Mesenchymal stem cell (in vitro differentiated cells and primary cell): ENCODE results near the gene PKP3.

Experiments used
- DNase-seq: peaks from one replicate; pipeline ENCODE4 v3.0.0-alpha.2; 2013
- H2AFZ ChIP-seq: one replicate; pipeline ENCODE4 v1.6.1; 2013; ENCODE audit warnings: low read depth, mild to moderate bottlenecking, control low read depth, inconsistent platforms, low read length, moderate library complexity
- H2AK5ac ChIP-seq: 2 replicates; pipeline ENCODE4 v1.6.1; 2013; ENCODE audit warnings: low read length, moderate library complexity, mild to moderate bottlenecking, inconsistent platforms; ENCODE audit not compliant: severe bottlenecking
- H2BK120ac ChIP-seq: one replicate; pipeline ENCODE4 v1.6.1; 2013; ENCODE audit warnings: low read depth, mild to moderate bottlenecking, inconsistent platforms, low read length, moderate library complexity
- H2BK12ac ChIP-seq, 2 experiments: one replicate each; pipeline ENCODE4 v1.6.1; 2013; ENCODE audit warnings: inconsistent platforms in 2 of 2, low read length in 2 of 2, mild to moderate bottlenecking in 2 of 2, moderate library complexity in 2 of 2, control low read depth in 1 of 2
- H2BK15ac ChIP-seq: one replicate; pipeline ENCODE4 v1.6.1; 2013; ENCODE audit warnings: mild to moderate bottlenecking, low read depth, inconsistent platforms; ENCODE audit not compliant: poor library complexity, severe bottlenecking
- H2BK5ac ChIP-seq: 2 replicates; pipeline ENCODE4 v1.6.1; 2013; ENCODE audit warnings: low read depth, mild to moderate bottlenecking, low read length, control low read depth, inconsistent platforms; ENCODE audit not compliant: poor library complexity, severe bottlenecking
- H3K14ac ChIP-seq, 2 experiments: one replicate each; pipeline ENCODE4 v1.6.1; 2013; ENCODE audit warnings: inconsistent platforms in 2 of 2, low read length in 2 of 2, control low read depth in 1 of 2, mild to moderate bottlenecking in 1 of 2, moderate library complexity in 1 of 2
- H3K18ac ChIP-seq, 2 experiments: one replicate each; pipeline ENCODE4 v1.6.1; 2013; ENCODE audit warnings: inconsistent platforms in 2 of 2, low read length in 2 of 2, control low read depth in 1 of 2, low read depth in 1 of 2, mild to moderate bottlenecking in 1 of 2
- H3K23ac ChIP-seq, 2 experiments: one replicate each; pipeline ENCODE4 v1.6.1; 2013; ENCODE audit warnings: inconsistent platforms in 2 of 2, low read length in 2 of 2, mild to moderate bottlenecking in 2 of 2, moderate library complexity in 2 of 2, control low read depth in 1 of 2
- H3K27ac ChIP-seq: 2 replicates; pipeline ENCODE4 v1.5.1; 2013; ENCODE audit warnings: mild to moderate bottlenecking, moderate library complexity, low read length, control low read depth, inconsistent platforms; ENCODE audit not compliant: poor library complexity, severe bottlenecking
- H3K27me3 ChIP-seq, 2 experiments: 2 replicates each; pipeline versions ENCODE4 v1.6.1 to v1.7.0; 2013; ENCODE audit warnings: low read length in 2 of 2, mild to moderate bottlenecking in 2 of 2, moderate library complexity in 2 of 2, control low read depth in 1 of 2, inconsistent platforms in 1 of 2; ENCODE audit not compliant: control insufficient read depth in 1 of 2, insufficient read depth in 1 of 2
- H3K36me3 ChIP-seq, 2 experiments: 2 replicates each; pipeline versions ENCODE4 v1.6.1 to v1.7.0; 2013; ENCODE audit warnings: low read length in 2 of 2, control low read depth in 1 of 2, inconsistent platforms in 1 of 2, low read depth in 1 of 2, mild to moderate bottlenecking in 1 of 2; ENCODE audit not compliant: insufficient read depth in 2 of 2, control insufficient read depth in 1 of 2
- H3K4ac ChIP-seq, 2 experiments: one replicate each; pipeline ENCODE4 v1.6.1; 2013; ENCODE audit warnings: inconsistent platforms in 2 of 2, low read length in 2 of 2, mild to moderate bottlenecking in 2 of 2, moderate library complexity in 2 of 2, control low read depth in 1 of 2, low read depth in 1 of 2
- H3K4me1 ChIP-seq: 2 replicates; pipeline ENCODE4 v1.6.1; 2013; ENCODE audit warnings: low read depth, low read length, control low read depth; ENCODE audit not compliant: control insufficient read depth, insufficient read depth
- H3K4me2 ChIP-seq: 2 replicates; pipeline ENCODE4 v1.6.1; 2013; ENCODE audit warnings: low read length, mild to moderate bottlenecking, inconsistent platforms; ENCODE audit not compliant: poor library complexity, severe bottlenecking
- H3K4me3 ChIP-seq, 2 experiments: 2 replicates each; pipeline versions ENCODE4 v1.5.1 to v1.7.0; 2013; ENCODE audit warnings: low read length in 2 of 2, mild to moderate bottlenecking in 2 of 2, control low read depth in 1 of 2, low read depth in 1 of 2; ENCODE audit not compliant: insufficient read depth in 1 of 2
- H3K79me1 ChIP-seq: replicated peaks from 2 replicates; pipeline ENCODE4 v1.6.1; 2013; ENCODE audit warnings: mild to moderate bottlenecking, control low read depth, low read length, inconsistent platforms; ENCODE audit not compliant: poor library complexity, severe bottlenecking
- H3K9ac ChIP-seq: 2 replicates; pipeline ENCODE4 v1.7.0; 2013; ENCODE audit warnings: mild to moderate bottlenecking, low read length, moderate library complexity
- H3K9me3 ChIP-seq: 2 replicates; pipeline ENCODE4 v1.7.0; 2013; ENCODE audit warnings: mild to moderate bottlenecking, low read length; ENCODE audit not compliant: control insufficient read depth
- H4K8ac ChIP-seq: one replicate; pipeline ENCODE4 v1.6.1; 2013; ENCODE audit warnings: inconsistent platforms, mild to moderate bottlenecking, low read length, moderate library complexity
- H4K91ac ChIP-seq: one replicate; pipeline ENCODE4 v1.6.1; 2013; ENCODE audit warnings: mild to moderate bottlenecking, low read length, inconsistent platforms
- WGBS: methylation state at CpG from one replicate; pipeline ENCODE4 v1.1.7; 2013; ENCODE audit warnings: mixed read lengths; 5-methylcytosine and 5-hydroxymethylcytosine counted together

Gene PKP3

GRCh38 chr11:444396-445144, 50.6 kb downstream of the PKP3 start:
- H3K9me3 ChIP-seq, result no peaks in the 10 kb centered on the region
- H2BK5ac ChIP-seq, result no peak overlapping the region
- H2BK15ac ChIP-seq, result no peak overlapping the region
- 46% methylated on average over 10 of the region's 12 CpGs for WGBS
- peak overlapping the region; percentile 19 for H3K27ac ChIP-seq
- peak overlapping the region in 1 of 2 experiments; percentile 59 for H3K18ac ChIP-seq
- H4K91ac ChIP-seq, result no peak overlapping the region
- H3K27me3 ChIP-seq, result peaks cover 0 to 30% of the 10 kb centered on the region in 2 experiments
- no peak overlapping the region for H2AK5ac ChIP-seq
- peak overlapping the region; percentile 64 for H2AFZ ChIP-seq
- H3K79me1 ChIP-seq, result peaks cover 2% of the 10 kb centered on the region
- H3K4me2 ChIP-seq, result peak overlapping the region; percentile 26
- peak overlapping the region in 1 of 2 experiments; percentile 67 for H2BK12ac ChIP-seq
- no peaks in the 10 kb centered on the region for H3K36me3 ChIP-seq
- peak; percentile 66 for DNase-seq
- H3K4me3 ChIP-seq, result peak overlapping the region in 1 of 2 experiments; percentile 56
- no peak overlapping the region for H2BK120ac ChIP-seq
- H3K9ac ChIP-seq, result peak overlapping the region; percentile 75
- H3K14ac ChIP-seq, result no peak overlapping the region
- H3K4ac ChIP-seq, result no peak overlapping the region
- no peak overlapping the region for H3K23ac ChIP-seq
- H4K8ac ChIP-seq, result peak overlapping the region; percentile 67
- H3K4me1 ChIP-seq, result peaks cover 37% of the 10 kb centered on the region

DNA sequence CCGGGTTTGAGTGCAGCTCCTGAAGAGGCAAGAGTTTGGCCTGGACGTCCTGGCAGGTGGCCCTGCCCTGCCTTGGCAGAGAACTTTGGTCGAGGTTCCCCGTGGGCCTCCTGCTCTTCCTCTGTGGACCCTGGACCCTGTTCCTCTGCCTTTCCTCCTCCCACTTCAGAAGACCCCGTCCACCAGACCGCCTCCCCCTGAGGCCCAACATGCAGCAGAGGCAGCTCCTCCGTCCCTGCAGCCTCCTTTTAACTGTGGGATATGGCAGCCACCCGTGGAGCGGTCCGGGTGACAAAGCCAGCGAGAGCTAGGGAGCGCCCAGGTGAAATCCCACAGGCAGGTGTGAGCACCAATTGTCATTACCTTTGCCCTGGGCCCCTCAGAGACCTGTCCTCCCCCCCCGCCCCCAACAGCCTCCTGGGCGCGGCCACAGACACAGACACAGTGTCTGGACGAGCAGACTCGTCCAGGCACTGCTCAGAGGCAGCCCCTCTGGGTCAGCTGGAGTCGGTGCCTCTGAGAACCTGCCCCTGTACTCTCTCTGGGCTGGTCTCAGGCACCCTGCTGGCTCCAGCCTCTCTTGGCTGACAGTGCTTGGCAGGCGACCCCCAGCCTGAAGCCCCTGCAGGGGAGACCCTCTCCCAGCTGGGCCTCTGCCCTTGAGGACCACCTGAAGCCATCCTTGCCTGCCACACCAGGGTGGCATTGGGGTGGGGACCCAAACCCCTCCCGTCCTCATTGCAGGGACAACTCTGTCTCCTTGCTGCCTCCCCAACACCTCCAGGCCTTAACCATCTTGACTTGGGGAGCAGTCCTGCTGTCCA, 52.0 kb downstream of the PKP3 start:
- no peak overlapping the region for H2BK5ac ChIP-seq
- H4K8ac ChIP-seq, result no peak overlapping the region
- H2BK12ac ChIP-seq, result peak overlapping the region; percentile 29 to 45
- H2AFZ ChIP-seq, result no peak overlapping the region
- no peak overlapping the region for H2BK15ac ChIP-seq
- H3K23ac ChIP-seq, result no peak overlapping the region
- H3K4ac ChIP-seq, result no peak overlapping the region
- WGBS, result 79% methylated on average over 20 of the region's 20 CpGs
- no peak overlapping the region for H2AK5ac ChIP-seq
- H3K27ac ChIP-seq, result no peak overlapping the region
- no peak for DNase-seq
- H3K4me1 ChIP-seq, result peaks cover 39% of the 10 kb centered on the region
- no peak overlapping the region for H4K91ac ChIP-seq
- no peak overlapping the region for H3K9ac ChIP-seq
- H3K4me2 ChIP-seq, result no peak overlapping the region
- H3K14ac ChIP-seq, result no peak overlapping the region
- H3K4me3 ChIP-seq, result no peak overlapping the region
- peaks cover 6% of the 10 kb centered on the region for H3K79me1 ChIP-seq
- no peaks in the 10 kb centered on the region for H3K9me3 ChIP-seq
- H3K18ac ChIP-seq, result no peak overlapping the region
- H3K36me3 ChIP-seq, result no peaks in the 10 kb centered on the region
- H3K27me3 ChIP-seq, result peaks cover 0 to 18% of the 10 kb centered on the region in 2 experiments
- no peak overlapping the region for H2BK120ac ChIP-seq

GRCh38 chr11:446891-447290, 52.9 kb downstream of the PKP3 start:
- H3K9ac ChIP-seq, result no peak overlapping the region
- no peak overlapping the region for H2BK5ac ChIP-seq
- H2AK5ac ChIP-seq, result no peak overlapping the region
- H2BK15ac ChIP-seq, result peak overlapping the region; percentile 58
- H3K4me2 ChIP-seq, result no peak overlapping the region
- peak overlapping the region in 1 of 2 experiments; percentile 2 for H2BK12ac ChIP-seq
- WGBS, result 86% methylated on average over 4 of the region's 7 CpGs
- H3K27ac ChIP-seq, result no peak overlapping the region
- H3K36me3 ChIP-seq, result peaks cover 0 to 7% of the 10 kb centered on the region in 2 experiments
- peaks cover 40% of the 10 kb centered on the region for H3K4me1 ChIP-seq
- DNase-seq, result no peak
- peak overlapping the region; percentile 15 for H4K8ac ChIP-seq
- peak overlapping the region in 1 of 2 experiments; percentile 50 for H3K4ac ChIP-seq
- H3K9me3 ChIP-seq, result no peaks in the 10 kb centered on the region
- no peak overlapping the region for H2AFZ ChIP-seq
- no peak overlapping the region for H3K4me3 ChIP-seq
- H3K18ac ChIP-seq, result no peak overlapping the region
- H3K27me3 ChIP-seq, result peaks cover 0 to 10% of the 10 kb centered on the region in 2 experiments
- no peak overlapping the region for H2BK120ac ChIP-seq
- H4K91ac ChIP-seq, result peak overlapping the region; percentile 21
- H3K23ac ChIP-seq, result no peak overlapping the region
- no peak overlapping the region for H3K14ac ChIP-seq
- H3K79me1 ChIP-seq, result peaks cover 13% of the 10 kb centered on the region
